NCI-H446 treated with DMSO at 0.1 percent for 48 hours (cell line): ENCODE data around the gene SEPHS2.
A peak's percentile ranks its signal among the peaks of the same experiment; 100 is the strongest.
"Not testable (repeated sequence)": the region's sequence is repeated elsewhere in the genome, so short reads cannot be mapped to it uniquely, and the experiment has no call there.

Experiments
- DNase-seq: peaks from one replicate; lab custom pipeline; 2025; lab: John Stamatoyannopoulos, UW

Gene SEPHS2

GRCh38 chr16:30398661-30399434 lies 46.8 kb downstream of the SEPHS2 start:
- no peak for DNase-seq

GRCh38 chr16:30397776-30398660 lies 47.7 kb downstream of the SEPHS2 start:
- DNase-seq = no peak

GRCh38 chr16:30397056-30397455 lies 48.6 kb downstream of the SEPHS2 start:
- DNase-seq = no peak

GRCh38 chr16:30396627-30397026 lies 49.0 kb downstream of the SEPHS2 start:
- not testable (repeated sequence) for DNase-seq

- no peak for DNase-seq
Observed at GRCh38 chr16:30395992-30396585, 49.6 kb downstream of the SEPHS2 start.

GRCh38 chr16:30395155-30395991 lies 50.3 kb downstream of the SEPHS2 start, which contains the start of gene ZNF48:
ZNF48 (plus strand) TSS chr16:30395420; CDS start chr16:30395795, 375 bp downstream.
- DNase-seq = peak; percentile 69

- no peak for DNase-seq
Observed at GRCh38 chr16:30394592-30395154, 51.0 kb downstream of the SEPHS2 start.
